Stimulated activated effector memory CD8-positive, alpha-beta T cell treated with anti-CD3 and anti-CD28 coated beads, Interleukin-12 subunit alpha, Interleukin-12 subunit beta, amount 100 ng/mL, for 72 hours (primary cell): Measurements from ENCODE around the gene PRPF39.
"Not testable (repeated sequence)": the region's sequence is repeated elsewhere in the genome, so short reads cannot be mapped to it uniquely, and the experiment has no call there.

Experiments
- ATAC-seq: fragments of 150-1000 bp; cut with Tn5 transposase; 2 replicates; pipeline ENCODE4 v1.10.0; 2021
- DNase-seq, 2 donors: peaks; one replicate each; pipeline ENCODE4 v3.0.0; 2021 to 2022; ENCODE audit warnings: low spot score in 2 of 2
- H3K27ac Mint-ChIP-seq: one replicate; pipeline ENCODE4 v1.8.0; 2022; ENCODE audit warnings: mild to moderate bottlenecking, mixed read lengths
- H3K36me3 Mint-ChIP-seq: one replicate; pipeline ENCODE4 v1.8.0; 2022; ENCODE audit warnings: mild to moderate bottlenecking, mixed read lengths
- H3K4me1 Mint-ChIP-seq: one replicate; pipeline ENCODE4 v1.8.0; 2022; ENCODE audit warnings: mixed read lengths
- H3K4me3 Mint-ChIP-seq: one replicate; pipeline ENCODE4 v1.8.0; 2022; ENCODE audit warnings: mild to moderate bottlenecking, mixed read lengths
- H3K9me3 Mint-ChIP-seq: one replicate; pipeline ENCODE4 v1.8.0; 2022; ENCODE audit warnings: mixed read lengths

Gene PRPF39

GRCh38 chr14:45068396-45068795 is 15.5 kb upstream of the PRPF39 start:
- no peaks in the 10 kb centered on the region for H3K4me1 Mint-ChIP-seq
- no peak for ATAC-seq

GRCh38 chr14:45070215-45070614 is 13.7 kb upstream of the PRPF39 start:
- ATAC-seq (peak; percentile 34), DNase-seq (no peak)
- Mint-ChIP-seq H3K27ac (no peak overlapping the region), H3K9me3 (no peaks in the 10 kb centered on the region), H3K4me1 (no peaks in the 10 kb centered on the region), H3K4me3 (no peak overlapping the region), H3K36me3 (peaks cover 7% of the 10 kb centered on the region)

More at GRCh38 chr14:45068396-45068795, 15.5 kb upstream of the PRPF39 start:
- Mint-ChIP-seq H3K9me3 (no peaks in the 10 kb centered on the region), H3K4me3 (no peak overlapping the region), H3K36me3 (peaks cover 7% of the 10 kb centered on the region), H3K27ac (no peak overlapping the region)
- no peak for DNase-seq

- Mint-ChIP-seq H3K27ac (no peak overlapping the region), H3K9me3 (no peaks in the 10 kb centered on the region), H3K36me3 (peaks cover 7% of the 10 kb centered on the region), H3K4me3 (no peak overlapping the region), H3K4me1 (no peaks in the 10 kb centered on the region)
- DNase-seq (no peak), ATAC-seq (no peak)
Observed at GRCh38 chr14:45072126-45072525, 11.8 kb upstream of the PRPF39 start.

- H3K4me1 Mint-ChIP-seq, result no peaks in the 10 kb centered on the region
- H3K27ac Mint-ChIP-seq, result no peak overlapping the region
- ATAC-seq (no peak), DNase-seq (no peak)
- H3K9me3 Mint-ChIP-seq, result no peaks in the 10 kb centered on the region
- no peak overlapping the region for H3K4me3 Mint-ChIP-seq
- H3K36me3 Mint-ChIP-seq, result peaks cover 7% of the 10 kb centered on the region
Observed at GRCh38 chr14:45073231-45073879, 10.6 kb upstream of the PRPF39 start.

- Mint-ChIP-seq H3K4me1 (peaks cover 3% of the 10 kb centered on the region), H3K4me3 (no peak overlapping the region), H3K9me3 (no peaks in the 10 kb centered on the region), H3K27ac (no peak overlapping the region), H3K36me3 (no peaks in the 10 kb centered on the region)
- ATAC-seq (no peak), DNase-seq (no peak)
Observed at GRCh38 chr14:45078323-45078722, 5.6 kb upstream of the PRPF39 start.

- H3K4me1 Mint-ChIP-seq, result peaks cover 13% of the 10 kb centered on the region
- not testable (repeated sequence) for H3K27ac Mint-ChIP-seq
Observed at GRCh38 chr14:45080416-45080968, 3.4 kb upstream of the PRPF39 start.

GRCh38 chr14:45081096-45081495 is 2.8 kb upstream of the PRPF39 start:
- not testable (repeated sequence) for DNase-seq, ATAC-seq, H3K9me3 Mint-ChIP-seq, H3K27ac Mint-ChIP-seq, H3K4me3 Mint-ChIP-seq
- Mint-ChIP-seq H3K4me1 (peaks cover 15% of the 10 kb centered on the region), H3K36me3 (peaks cover 12% of the 10 kb centered on the region)

More at GRCh38 chr14:45080416-45080968, 3.4 kb upstream of the PRPF39 start:
- H3K4me3 Mint-ChIP-seq, H3K9me3 Mint-ChIP-seq, ATAC-seq, DNase-seq, H3K36me3 Mint-ChIP-seq: not testable (repeated sequence)

- Mint-ChIP-seq H3K4me3 (no peak overlapping the region), H3K36me3 (peaks cover 25% of the 10 kb centered on the region)
- no peak for ATAC-seq
Observed at GRCh38 chr14:45082420-45082819, 1.5 kb upstream of the PRPF39 start.

GRCh38 chr14:45083617-45083975 is 320 bp upstream of the PRPF39 start:
- ATAC-seq (no peak), DNase-seq (no peak)
- H3K36me3 Mint-ChIP-seq, result peaks cover 30% of the 10 kb centered on the region
- no peaks in the 10 kb centered on the region for H3K9me3 Mint-ChIP-seq
- peak overlapping the region; percentile 97 for H3K27ac Mint-ChIP-seq
- H3K4me3 Mint-ChIP-seq, result peak overlapping the region; percentile 96
- H3K4me1 Mint-ChIP-seq, result peaks cover 39% of the 10 kb centered on the region

More at GRCh38 chr14:45082420-45082819, 1.5 kb upstream of the PRPF39 start:
- no peak for DNase-seq
- H3K4me1 Mint-ChIP-seq, result peaks cover 28% of the 10 kb centered on the region
- no peaks in the 10 kb centered on the region for H3K9me3 Mint-ChIP-seq
- H3K27ac Mint-ChIP-seq, result no peak overlapping the region

- no peak for ATAC-seq
- Mint-ChIP-seq H3K27ac (peak overlapping the region; percentile 97), H3K4me1 (peaks cover 51% of the 10 kb centered on the region), H3K36me3 (peaks cover 35% of the 10 kb centered on the region), H3K9me3 (no peaks in the 10 kb centered on the region), H3K4me3 (peak overlapping the region; percentile 96)
- no peak for DNase-seq
Observed at GRCh38 chr14:45084946-45085346, 1.0 kb downstream of the PRPF39 start.

GRCh38 chr14:45089813-45090212 is 5.9 kb downstream of the PRPF39 start:
- peaks cover 72% of the 10 kb centered on the region for H3K36me3 Mint-ChIP-seq
- no peak overlapping the region for H3K4me3 Mint-ChIP-seq
- no peak for DNase-seq
- peak overlapping the region; percentile 2 for H3K27ac Mint-ChIP-seq
- H3K4me1 Mint-ChIP-seq, result peaks cover 59% of the 10 kb centered on the region
- H3K9me3 Mint-ChIP-seq, result no peaks in the 10 kb centered on the region
- ATAC-seq, result peak; percentile 100

GRCh38 chr14:45091710-45092109 is 7.8 kb downstream of the PRPF39 start:
- Mint-ChIP-seq H3K4me1 (peaks cover 51% of the 10 kb centered on the region), H3K9me3 (no peaks in the 10 kb centered on the region), H3K36me3 (peaks cover 73% of the 10 kb centered on the region), H3K27ac (no peak overlapping the region), H3K4me3 (no peak overlapping the region)
- ATAC-seq (no peak), DNase-seq (no peak)

- Mint-ChIP-seq H3K36me3 (peaks cover 86% of the 10 kb centered on the region), H3K4me3 (no peak overlapping the region), H3K27ac (no peak overlapping the region), H3K4me1 (peaks cover 27% of the 10 kb centered on the region), H3K9me3 (no peaks in the 10 kb centered on the region)
- DNase-seq (no peak), ATAC-seq (no peak)
Observed at GRCh38 chr14:45094275-45094674, 10.4 kb downstream of the PRPF39 start.

GRCh38 chr14:45095143-45095542 is 11.2 kb downstream of the PRPF39 start:
- Mint-ChIP-seq H3K27ac (no peak overlapping the region), H3K36me3 (peaks cover 89% of the 10 kb centered on the region), H3K4me1 (peaks cover 19% of the 10 kb centered on the region), H3K4me3 (no peak overlapping the region), H3K9me3 (no peaks in the 10 kb centered on the region)
- DNase-seq, result no peak
- peak; percentile 99 for ATAC-seq

GRCh38 chr14:45096218-45096617 is 12.3 kb downstream of the PRPF39 start:
- DNase-seq (no peak), ATAC-seq (no peak)
- H3K9me3 Mint-ChIP-seq, result no peaks in the 10 kb centered on the region
- peaks cover 95% of the 10 kb centered on the region for H3K36me3 Mint-ChIP-seq
- H3K4me1 Mint-ChIP-seq, result peaks cover 9% of the 10 kb centered on the region
- no peak overlapping the region for H3K4me3 Mint-ChIP-seq
- H3K27ac Mint-ChIP-seq, result no peak overlapping the region

GRCh38 chr14:45103806-45104205 is 19.9 kb downstream of the PRPF39 start:
- ATAC-seq, result no peak
- Mint-ChIP-seq H3K27ac (no peak overlapping the region), H3K9me3 (no peaks in the 10 kb centered on the region), H3K36me3 (peaks cover 100% of the 10 kb centered on the region), H3K4me1 (no peaks in the 10 kb centered on the region), H3K4me3 (no peak overlapping the region)
- DNase-seq, result no peak
